HepG2 (cell line): Measurements from ENCODE around the gene PRR29. TPM values are rescaled to one million over a fixed set of nuclear protein-coding genes. Genes with fewer than 3 reads are reported as not detected.

Source experiments
- polyA plus RNA-seq, 8 experiments: library from polyadenylated mRNA; depleted of rRNA in 3 of 8; stranded (reverse) in 7 of 8; unstranded in 1 of 8; fragments of >200 nt; fragmentation: Illumina TruSeq in 4 of 8; extraction: Trizol in 4 of 8; gene quantifications; 2 replicates each; pipeline versions ENCODE4 v1.2.1 to v1.2.3, GENCODE V29; 2011 to 2016; ENCODE audit warnings: low read depth in 4 of 8, missing spikeins in 1 of 8, mixed read lengths in 1 of 8; ENCODE audit not compliant: insufficient read depth in 1 of 8
- total RNA-seq, 5 experiments: library from RNA; depleted of rRNA; stranded (reverse); fragments of >200 nt; fragmentation: Illumina TruSeq; extraction: Trizol; gene quantifications; 2 replicates each; pipeline ENCODE4 v1.2.3, GENCODE V29; 2016; ENCODE audit warnings: low read depth in 1 of 5

PRR29 gene
- total and polyA plus RNA-seq, 2 of the 13 experiments (the other 11 are each of a cell fraction or from before 2014, with no cell fraction given) = 0.07 to 0.20 TPM

Other genes starting within 250 kb of the PRR29 start
- 61.6 and 99.5 TPM in 2 replicates for gene CCDC47, start 224.8 kb upstream of the PRR29 start, total RNA-seq (2016; rRNA removed; fragmentation: Illumina TruSeq; extraction: Trizol)
- 54.4 and 59.3 TPM in 2 replicates for gene CCDC47, start 224.8 kb upstream of the PRR29 start, polyA plus RNA-seq (2011; rRNA removed)
- 81.5 and 87.2 TPM in 2 replicates for gene DDX42, start 224.2 kb upstream of the PRR29 start, total RNA-seq (2016; rRNA removed; fragmentation: Illumina TruSeq; extraction: Trizol)
- 92.9 and 104 TPM in 2 replicates for gene DDX42, start 224.2 kb upstream of the PRR29 start, polyA plus RNA-seq (2011; rRNA removed)
- gene PSMC5, start 170.9 kb upstream of the PRR29 start, total RNA-seq (2016; rRNA removed; fragmentation: Illumina TruSeq; extraction: Trizol) = 35.3 and 81.4 TPM in 2 replicates
- 109 and 128 TPM in 2 replicates for gene PSMC5, start 170.9 kb upstream of the PRR29 start, polyA plus RNA-seq (2011; rRNA removed)
- gene FTSJ3, start 170.7 kb upstream of the PRR29 start, total RNA-seq (2016; rRNA removed; fragmentation: Illumina TruSeq; extraction: Trizol) = 55.8 and 64.2 TPM in 2 replicates
- 26.0 and 33.3 TPM in 2 replicates for gene FTSJ3, start 170.7 kb upstream of the PRR29 start, polyA plus RNA-seq (2011; rRNA removed)
- 139 and 150 TPM in 2 replicates for gene SMARCD2, start 155.7 kb upstream of the PRR29 start, total RNA-seq (2016; rRNA removed; fragmentation: Illumina TruSeq; extraction: Trizol)
- gene SMARCD2, start 155.7 kb upstream of the PRR29 start, polyA plus RNA-seq (2011; rRNA removed) = 122 and 128 TPM in 2 replicates
- not detected in 2 replicates for gene CSH2, start 124.7 kb upstream of the PRR29 start, total RNA-seq (2016; rRNA removed; fragmentation: Illumina TruSeq; extraction: Trizol)
- gene CSH2, start 124.7 kb upstream of the PRR29 start, polyA plus RNA-seq (2011; rRNA removed) = not detected in 2 replicates
- gene GH2, start 116.4 kb upstream of the PRR29 start, total RNA-seq (2016; rRNA removed; fragmentation: Illumina TruSeq; extraction: Trizol) = not detected in 2 replicates
- not detected in 2 replicates for gene GH2, start 116.4 kb upstream of the PRR29 start, polyA plus RNA-seq (2011; rRNA removed)
- gene CSH1, start 101.8 kb upstream of the PRR29 start, total RNA-seq (2016; rRNA removed; fragmentation: Illumina TruSeq; extraction: Trizol) = not detected in 2 replicates
- gene CSH1, start 101.8 kb upstream of the PRR29 start, polyA plus RNA-seq (2011; rRNA removed) = not detected in 2 replicates
- gene CSHL1, start 87.1 kb upstream of the PRR29 start, total RNA-seq (2016; rRNA removed; fragmentation: Illumina TruSeq; extraction: Trizol) = not detected in 2 replicates
- gene CSHL1, start 87.1 kb upstream of the PRR29 start, polyA plus RNA-seq (2011; rRNA removed) = not detected in 2 replicates
- gene GH1, start 79.5 kb upstream of the PRR29 start, total RNA-seq (2016; rRNA removed; fragmentation: Illumina TruSeq; extraction: Trizol) = not detected in 2 replicates
- gene GH1, start 79.5 kb upstream of the PRR29 start, polyA plus RNA-seq (2011; rRNA removed) = not detected in 2 replicates
- gene CD79B, start 66.0 kb upstream of the PRR29 start, total RNA-seq (2016; rRNA removed; fragmentation: Illumina TruSeq; extraction: Trizol) = not detected in 2 replicates
- 0.21 TPM in 1 of 2 replicates, not detected in the other for gene CD79B, start 66.0 kb upstream of the PRR29 start, polyA plus RNA-seq (2011; rRNA removed)
- 0.02 TPM in 1 of 2 replicates, not detected in the other for gene SCN4A, start 25.4 kb upstream of the PRR29 start, total RNA-seq (2016; rRNA removed; fragmentation: Illumina TruSeq; extraction: Trizol)
- gene SCN4A, start 25.4 kb upstream of the PRR29 start, polyA plus RNA-seq (2011; rRNA removed) = 0.03 and 0.04 TPM in 2 replicates
- gene ICAM2, start 22.3 kb downstream of the PRR29 start, total RNA-seq (2016; rRNA removed; fragmentation: Illumina TruSeq; extraction: Trizol) = 7.9 and 10.9 TPM in 2 replicates
- 20.8 and 21.4 TPM in 2 replicates for gene ICAM2, start 22.3 kb downstream of the PRR29 start, polyA plus RNA-seq (2011; rRNA removed)
- 4.1 and 6.0 TPM in 2 replicates for gene ERN1, start 131.8 kb downstream of the PRR29 start, total RNA-seq (2016; rRNA removed; fragmentation: Illumina TruSeq; extraction: Trizol)
- 12.7 and 15.7 TPM in 2 replicates for gene ERN1, start 131.8 kb downstream of the PRR29 start, polyA plus RNA-seq (2011; rRNA removed)